ENCODE measurements around the gene CAPS.
"Not testable (repeated sequence)": the region's sequence is repeated elsewhere in the genome, so short reads cannot be mapped to it uniquely, and the experiment has no call there.

Gene CAPS

DNA sequence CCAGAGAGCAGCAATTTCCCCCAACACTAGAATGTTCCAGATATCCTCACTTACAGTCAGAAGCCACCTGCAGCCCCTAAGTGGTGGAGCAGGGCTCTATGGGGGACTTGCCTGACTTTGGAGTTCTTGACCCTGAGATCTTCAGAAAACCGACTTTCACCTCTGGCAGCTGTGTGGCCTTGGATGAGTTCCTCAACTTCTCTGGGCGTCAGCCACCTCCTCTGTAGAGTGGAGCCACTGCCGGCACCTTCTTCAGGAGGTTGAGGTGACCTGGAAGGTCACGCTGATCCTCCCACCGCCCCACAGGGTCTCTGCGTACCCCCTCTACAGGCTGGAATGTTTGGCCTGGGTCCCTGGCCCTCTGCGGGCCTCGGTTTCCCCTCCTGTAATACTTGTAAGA is 36.6 kb upstream of the CAPS start:
- TF ChIP-seq, protein P1, sequence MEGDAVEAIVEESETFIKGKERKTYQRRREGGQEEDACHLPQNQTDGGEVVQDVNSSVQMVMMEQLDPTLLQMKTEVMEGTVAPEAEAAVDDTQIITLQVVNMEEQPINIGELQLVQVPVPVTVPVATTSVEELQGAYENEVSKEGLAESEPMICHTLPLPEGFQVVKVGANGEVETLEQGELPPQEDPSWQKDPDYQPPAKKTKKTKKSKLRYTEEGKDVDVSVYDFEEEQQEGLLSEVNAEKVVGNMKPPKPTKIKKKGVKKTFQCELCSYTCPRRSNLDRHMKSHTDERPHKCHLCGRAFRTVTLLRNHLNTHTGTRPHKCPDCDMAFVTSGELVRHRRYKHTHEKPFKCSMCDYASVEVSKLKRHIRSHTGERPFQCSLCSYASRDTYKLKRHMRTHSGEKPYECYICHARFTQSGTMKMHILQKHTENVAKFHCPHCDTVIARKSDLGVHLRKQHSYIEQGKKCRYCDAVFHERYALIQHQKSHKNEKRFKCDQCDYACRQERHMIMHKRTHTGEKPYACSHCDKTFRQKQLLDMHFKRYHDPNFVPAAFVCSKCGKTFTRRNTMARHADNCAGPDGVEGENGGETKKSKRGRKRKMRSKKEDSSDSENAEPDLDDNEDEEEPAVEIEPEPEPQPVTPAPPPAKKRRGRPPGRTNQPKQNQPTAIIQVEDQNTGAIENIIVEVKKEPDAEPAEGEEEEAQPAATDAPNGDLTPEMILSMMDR (IDR thresholded peaks at IDR 0.05; ENCODE audit: low read depth, low read length) = no peak
- no peak overlapping the region for H3K4me3 ChIP-seq (replicated peaks in 1 of 2; ENCODE audit: low read depth in 2 of 2, low read length in 2 of 2)
- DNase-seq (ENCODE audit: low read depth in 2 of 2) = no peak

DNA sequence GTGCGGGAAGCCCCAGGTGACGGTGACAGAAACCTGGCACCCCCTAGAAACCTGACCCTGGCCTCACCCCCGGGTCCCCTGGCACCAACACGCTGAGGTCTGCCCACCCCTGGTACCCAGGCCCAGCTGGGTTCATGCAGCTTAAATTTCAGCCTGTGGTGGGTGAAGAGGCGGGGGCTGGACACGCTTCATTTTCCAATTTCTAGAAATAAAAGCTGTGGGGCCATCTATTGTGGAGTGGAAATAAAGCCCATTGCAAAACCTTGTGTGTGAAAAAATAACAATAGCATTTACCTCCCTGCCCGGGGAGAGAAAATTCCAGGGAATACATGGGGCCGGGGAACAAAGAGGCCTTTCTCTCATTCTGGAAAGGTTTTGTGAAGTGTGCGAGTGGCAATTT is 36.2 kb upstream of the CAPS start:
- DNase-seq (ENCODE audit: low read depth in 2 of 2) = no peak
- TF ChIP-seq, protein P1 (IDR thresholded peaks at IDR 0.05; ENCODE audit: low read depth, low read length) = no peak
- H3K4me3 ChIP-seq (replicated peaks in 1 of 2; ENCODE audit: low read depth in 2 of 2, low read length in 2 of 2) = no peak overlapping the region

DNA sequence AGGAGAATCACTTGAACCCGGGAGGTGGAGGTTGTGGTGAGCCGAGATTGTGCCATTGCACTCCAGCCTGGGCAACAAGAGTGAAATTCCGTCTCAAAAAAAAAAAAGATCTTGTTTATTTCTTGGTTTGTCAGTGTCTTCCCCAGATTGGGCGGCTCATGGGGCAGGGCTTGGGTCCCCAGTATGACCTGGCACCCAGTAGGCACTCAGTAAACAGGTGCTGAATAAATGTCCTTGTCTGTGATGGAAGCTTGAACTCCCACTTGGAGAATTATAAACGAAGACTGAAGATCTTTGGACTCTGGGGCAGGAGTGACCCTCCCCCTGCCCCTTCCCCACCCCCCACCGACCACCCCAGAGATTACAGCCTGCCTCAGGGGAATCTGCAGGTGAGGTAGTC is 33.9 kb upstream of the CAPS start:
- no peak for DNase-seq (ENCODE audit: low read depth in 2 of 2)
- no peak overlapping the region for H3K4me3 ChIP-seq (replicated peaks in 1 of 2; ENCODE audit: low read depth in 2 of 2, low read length in 2 of 2)
- TF ChIP-seq, protein P1 (IDR thresholded peaks at IDR 0.05; ENCODE audit: low read depth, low read length) = no peak

DNA sequence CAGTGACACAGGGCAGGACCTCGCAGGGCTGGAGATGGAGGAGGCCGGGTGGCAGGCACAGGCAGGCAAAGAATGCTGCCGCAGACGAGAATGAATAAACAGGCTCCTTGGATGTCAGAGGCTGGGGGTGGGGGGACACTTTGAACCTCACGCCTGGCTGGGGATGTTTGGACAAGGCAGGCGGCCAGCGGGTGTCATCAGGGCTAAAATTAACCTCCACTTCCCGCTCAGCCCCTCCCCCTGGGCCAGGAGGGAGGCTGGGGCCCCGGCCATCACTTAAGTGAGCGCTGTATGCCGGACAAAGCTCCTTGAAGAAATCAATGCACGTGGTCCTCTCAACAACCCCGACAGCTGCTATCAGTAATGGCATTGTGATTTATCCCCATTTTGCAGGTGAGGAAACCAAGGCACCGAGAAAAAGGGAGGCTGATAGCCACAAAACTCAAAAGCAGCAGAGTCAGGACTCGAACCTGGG is 33.4 kb upstream of the CAPS start:
- H3K4me3 ChIP-seq (replicated peaks in 1 of 2; ENCODE audit: low read depth in 2 of 2, low read length in 2 of 2) = no peak overlapping the region
- DNase-seq (ENCODE audit: low read depth in 2 of 2) = peak; percentile 52 to 89
- TF ChIP-seq, protein P1 (IDR thresholded peaks at IDR 0.05; ENCODE audit: low read depth, low read length) = no peak

DNA sequence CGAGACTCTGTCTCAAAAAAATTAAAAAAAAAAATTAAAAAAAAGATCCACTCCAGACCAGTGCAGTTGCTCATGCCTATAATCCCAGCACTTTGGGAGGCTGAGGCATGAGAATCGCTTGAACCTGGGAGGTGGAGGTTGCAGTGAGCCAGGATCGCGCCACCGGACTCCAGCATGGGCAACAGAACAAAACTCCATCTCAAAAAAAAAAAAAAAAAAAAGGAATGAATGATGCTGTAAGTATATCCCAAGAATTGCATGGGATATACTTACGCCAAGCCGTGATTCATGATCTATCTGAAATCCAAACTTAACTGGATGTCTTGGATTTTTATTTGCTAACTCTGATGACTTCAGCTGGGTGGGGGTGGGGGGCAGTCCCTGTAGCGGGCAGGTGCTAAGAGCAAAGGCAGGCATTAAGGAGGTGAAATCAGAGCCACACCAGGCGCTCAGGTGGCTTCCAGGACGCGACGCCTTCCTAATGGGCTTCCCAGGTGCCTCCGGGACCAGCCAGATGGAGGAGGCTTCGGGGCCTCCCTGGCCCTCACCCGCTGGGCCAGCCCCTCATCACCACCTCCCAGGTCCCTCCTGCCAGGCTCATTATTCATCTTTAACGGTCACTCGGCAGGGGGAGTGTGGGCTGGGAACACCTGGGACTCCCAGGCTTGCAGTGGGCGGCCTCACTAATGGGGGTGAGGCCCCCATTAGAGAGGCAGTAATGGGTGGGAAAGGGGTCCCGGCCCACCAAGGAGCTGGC is 32.3 kb upstream of the CAPS start:
- DNase-seq (ENCODE audit: low read depth in 2 of 2) = no peak
- TF ChIP-seq, protein P1 (IDR thresholded peaks at IDR 0.05; ENCODE audit: low read depth, low read length) = no peak
- H3K4me3 ChIP-seq (replicated peaks in 1 of 2; ENCODE audit: low read depth in 2 of 2, low read length in 2 of 2) = no peak overlapping the region

DNA sequence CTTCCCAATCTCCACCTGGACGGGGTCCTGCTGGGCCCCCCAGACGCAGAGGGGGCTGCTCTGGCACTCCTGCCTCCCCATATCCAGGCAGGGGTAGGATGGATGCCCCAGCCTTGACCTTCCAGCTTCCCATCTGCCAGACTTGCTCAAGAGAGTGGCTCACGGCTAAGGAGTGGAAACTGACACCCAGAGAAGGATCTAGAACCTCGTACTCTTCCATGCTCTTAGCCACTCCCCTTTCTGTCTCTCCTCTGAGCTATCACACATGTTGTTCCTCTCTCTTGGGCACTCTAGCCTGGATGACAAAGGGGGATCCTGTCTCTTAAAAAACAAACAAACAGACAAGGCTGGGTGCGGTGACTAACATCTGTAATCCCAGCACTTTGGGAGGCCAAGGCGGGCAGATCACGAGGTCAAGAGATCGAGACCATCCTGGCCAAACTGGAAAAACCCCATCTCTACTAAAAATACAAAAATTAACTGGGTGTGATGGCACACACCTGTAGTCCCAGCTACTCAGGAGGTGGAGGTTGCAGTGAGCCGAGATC is 31.6 kb upstream of the CAPS start:
- TF ChIP-seq, protein P1 (IDR thresholded peaks at IDR 0.05; ENCODE audit: low read depth, low read length) = no peak
- no peak for DNase-seq (ENCODE audit: low read depth in 2 of 2)
- H3K4me3 ChIP-seq (replicated peaks in 1 of 2; ENCODE audit: low read depth in 2 of 2, low read length in 2 of 2) = no peak overlapping the region

DNA sequence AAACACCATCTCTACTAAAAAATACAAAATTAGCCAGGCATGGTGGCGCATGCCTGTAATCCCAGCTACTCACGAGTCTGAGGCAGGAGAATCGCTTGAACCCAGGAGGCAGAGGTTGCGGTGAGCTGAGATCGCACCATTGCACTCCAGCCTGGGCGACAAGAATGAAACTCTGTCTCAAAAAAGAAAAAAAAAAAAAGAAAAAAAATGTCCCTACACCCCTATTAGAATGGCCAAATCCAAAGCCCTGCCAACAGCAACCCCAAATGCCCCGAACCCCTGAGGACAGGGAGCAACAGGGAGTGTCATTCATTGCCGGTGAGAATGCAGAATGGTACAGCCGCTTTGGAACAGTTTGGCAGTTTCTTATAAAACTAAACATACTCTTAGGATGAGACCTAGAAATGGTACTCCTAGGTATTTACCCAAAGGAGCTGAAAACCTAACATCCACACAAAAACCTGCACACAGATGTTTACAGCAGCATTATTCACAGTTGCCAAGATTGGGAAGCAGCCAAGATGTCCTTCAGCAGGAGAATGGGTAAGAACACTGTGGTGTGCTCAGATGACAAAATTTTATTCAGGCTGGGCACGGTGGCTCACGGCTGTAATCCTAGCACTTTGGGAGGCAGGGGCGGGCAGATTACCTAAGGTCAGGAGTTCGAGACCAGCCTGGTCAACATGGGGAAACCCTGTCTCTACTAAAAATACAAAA is 30.7 kb upstream of the CAPS start:
- DNase-seq (ENCODE audit: low read depth in 2 of 2); H3K4me3 ChIP-seq (replicated peaks in 1 of 2; ENCODE audit: low read depth in 2 of 2, low read length in 2 of 2): not testable (repeated sequence)

DNA sequence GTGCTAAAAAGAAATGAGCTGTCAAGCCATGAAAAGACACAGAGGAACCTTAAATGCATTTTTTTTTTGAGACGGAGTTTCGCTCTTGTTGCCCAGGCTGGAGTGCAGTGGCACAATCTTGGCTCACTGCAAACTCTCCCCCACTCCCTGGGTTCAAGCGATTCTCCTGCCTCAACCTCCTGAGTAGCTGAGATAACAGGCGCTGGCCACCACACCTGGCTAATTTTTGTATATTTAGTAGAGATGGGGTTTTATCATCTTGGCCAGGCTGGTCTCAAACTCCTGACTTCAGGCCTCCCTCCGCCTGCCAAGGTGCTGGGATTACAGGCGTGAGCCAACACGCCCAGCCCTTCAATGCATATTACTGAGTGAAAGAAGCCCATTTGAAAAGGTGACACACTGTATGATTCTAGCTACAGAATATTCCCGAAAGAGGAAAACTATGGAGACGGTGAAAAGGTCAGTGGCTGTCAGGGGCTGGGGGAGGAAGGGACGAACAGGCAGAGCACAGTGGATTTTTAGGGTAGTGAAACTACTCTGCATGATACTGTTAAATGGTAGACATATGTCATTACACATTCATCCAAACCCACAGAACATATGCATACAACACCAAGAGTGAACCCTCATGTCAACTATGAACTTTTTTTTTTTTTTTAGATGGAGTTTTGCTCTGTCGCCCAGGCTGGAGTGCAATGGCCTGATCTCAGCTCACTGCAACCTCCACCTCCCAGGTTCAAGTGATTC is 29.8 kb upstream of the CAPS start:
- not testable (repeated sequence) for DNase-seq (ENCODE audit: low read depth in 2 of 2); H3K4me3 ChIP-seq (replicated peaks in 1 of 2; ENCODE audit: low read depth in 2 of 2, low read length in 2 of 2)

Data from cardiac fibroblast (primary cell).